Ectodermal cell (in vitro differentiated cells): ENCODE data around the gene SLC8A1.

Experiments used
- H3K27ac ChIP-seq: 2 replicates; pipeline ENCODE4 v1.7.0; 2013; ENCODE audit warnings: mild to moderate bottlenecking, low read depth, low read length; ENCODE audit not compliant: insufficient read depth, poor library complexity, severe bottlenecking
- H3K27me3 ChIP-seq: 2 replicates; pipeline ENCODE4 v1.7.0; 2013; ENCODE audit warnings: mild to moderate bottlenecking, low read length; ENCODE audit not compliant: insufficient read depth, control insufficient read depth, poor library complexity, severe bottlenecking
- H3K36me3 ChIP-seq: one replicate; pipeline ENCODE4 v1.7.0; 2013; ENCODE audit warnings: low read length; ENCODE audit not compliant: control insufficient read depth, insufficient read depth
- H3K4me1 ChIP-seq: one replicate; pipeline ENCODE4 v1.7.0; 2013; ENCODE audit warnings: low read length; ENCODE audit not compliant: control insufficient read depth, insufficient read depth
- H3K4me3 ChIP-seq: 2 replicates; pipeline ENCODE4 v1.7.0; 2013; ENCODE audit warnings: low read depth, low read length, control low read depth; ENCODE audit not compliant: insufficient read depth
- H3K9me3 ChIP-seq: 2 replicates; pipeline ENCODE4 v1.7.0; 2013; ENCODE audit warnings: mild to moderate bottlenecking, low read length, moderate library complexity; ENCODE audit not compliant: control insufficient read depth
- WGBS, 2 experiments: methylation state at CpG; one replicate each; pipeline ENCODE4 v1.1.7; 2013; ENCODE audit warnings: missing lambda C conversion rate in 2 of 2; 5-methylcytosine and 5-hydroxymethylcytosine counted together

The SLC8A1 gene

GRCh38 chr2:40394597-40394996, 57.3 kb downstream of the SLC8A1 start:
- no peaks in the 10 kb centered on the region for H3K27me3 ChIP-seq
- H3K4me3 ChIP-seq = no peak overlapping the region
- H3K36me3 ChIP-seq = no peaks in the 10 kb centered on the region
- WGBS, 2 experiments = 84 to 94% methylated on average over 1 of the region's 1 CpG
- no peaks in the 10 kb centered on the region for H3K9me3 ChIP-seq
- no peak overlapping the region for H3K27ac ChIP-seq
- H3K4me1 ChIP-seq = no peaks in the 10 kb centered on the region

GRCh38 chr2:40394031-40394430, 57.9 kb downstream of the SLC8A1 start:
- 94 to 97% methylated on average over 3 to 4 of the region's 4 CpGs for WGBS, 2 experiments
- Histone ChIP-seq H3K9me3 (no peaks in the 10 kb centered on the region), H3K4me1 (no peaks in the 10 kb centered on the region), H3K4me3 (no peak overlapping the region), H3K27me3 (no peaks in the 10 kb centered on the region), H3K36me3 (no peaks in the 10 kb centered on the region), H3K27ac (no peak overlapping the region)

GRCh38 chr2:40388161-40388560, 63.7 kb downstream of the SLC8A1 start:
- no peak overlapping the region for H3K27ac ChIP-seq
- WGBS, 2 experiments = 93 to 96% methylated on average over 3 to 5 of the region's 5 CpGs
- H3K4me3 ChIP-seq = no peak overlapping the region
- no peaks in the 10 kb centered on the region for H3K9me3 ChIP-seq
- no peaks in the 10 kb centered on the region for H3K27me3 ChIP-seq
- no peaks in the 10 kb centered on the region for H3K4me1 ChIP-seq
- no peaks in the 10 kb centered on the region for H3K36me3 ChIP-seq

- Histone ChIP-seq H3K4me3 (no peak overlapping the region), H3K4me1 (no peaks in the 10 kb centered on the region), H3K27me3 (no peaks in the 10 kb centered on the region), H3K27ac (no peak overlapping the region), H3K36me3 (no peaks in the 10 kb centered on the region), H3K9me3 (no peaks in the 10 kb centered on the region)
- 100% methylated on average over 1 of the region's 2 CpGs for WGBS, 2 experiments
These were observed 65.7 kb downstream of the SLC8A1 start for GRCh38 chr2:40386177-40386576.

GRCh38 chr2:40384714-40385113, 67.2 kb downstream of the SLC8A1 start:
- H3K27me3 ChIP-seq = no peaks in the 10 kb centered on the region
- no peaks in the 10 kb centered on the region for H3K4me1 ChIP-seq
- 40% methylated on average over 1 of the region's 2 CpGs; no CpG with 5 or more reads in 1 of the 2 experiments for WGBS, 2 experiments
- no peak overlapping the region for H3K4me3 ChIP-seq
- H3K9me3 ChIP-seq = no peaks in the 10 kb centered on the region
- no peak overlapping the region for H3K27ac ChIP-seq
- H3K36me3 ChIP-seq = no peaks in the 10 kb centered on the region

- Histone ChIP-seq H3K4me3 (no peak overlapping the region), H3K9me3 (no peaks in the 10 kb centered on the region), H3K27ac (no peak overlapping the region), H3K36me3 (no peaks in the 10 kb centered on the region), H3K4me1 (no peaks in the 10 kb centered on the region), H3K27me3 (no peaks in the 10 kb centered on the region)
- WGBS, 2 experiments = 100% methylated on average over 1 of the region's 1 CpG; no CpG with 5 or more reads in 1 of the 2 experiments
These were observed 67.7 kb downstream of the SLC8A1 start for GRCh38 chr2:40384233-40384632.

- Histone ChIP-seq H3K4me1 (no peaks in the 10 kb centered on the region), H3K4me3 (no peak overlapping the region), H3K27ac (no peak overlapping the region), H3K27me3 (no peaks in the 10 kb centered on the region), H3K9me3 (no peaks in the 10 kb centered on the region), H3K36me3 (no peaks in the 10 kb centered on the region)
- 96 to 97% methylated on average over 2 of the region's 2 CpGs for WGBS, 2 experiments
These were observed 71.2 kb downstream of the SLC8A1 start for GRCh38 chr2:40380721-40381120.

- Histone ChIP-seq H3K4me1 (no peaks in the 10 kb centered on the region), H3K27ac (no peak overlapping the region), H3K36me3 (no peaks in the 10 kb centered on the region), H3K27me3 (no peaks in the 10 kb centered on the region), H3K4me3 (no peak overlapping the region), H3K9me3 (no peaks in the 10 kb centered on the region)
- WGBS, 2 experiments = 82 to 92% methylated on average over 1 of the region's 1 CpG
These were observed 71.8 kb downstream of the SLC8A1 start for GRCh38 chr2:40380041-40380440.

- Histone ChIP-seq H3K27ac (no peak overlapping the region), H3K4me1 (peaks cover 10% of the 10 kb centered on the region), H3K27me3 (no peaks in the 10 kb centered on the region), H3K9me3 (no peaks in the 10 kb centered on the region), H3K36me3 (no peaks in the 10 kb centered on the region), H3K4me3 (no peak overlapping the region)
- WGBS, 2 experiments = 86 to 97% methylated on average over 2 of the region's 2 CpGs
These were observed 77.2 kb downstream of the SLC8A1 start for GRCh38 chr2:40374543-40375240.

- WGBS, 2 experiments = 100% methylated on average over 1 of the region's 1 CpG; no CpG with 5 or more reads in 1 of the 2 experiments
- H3K9me3 ChIP-seq = no peaks in the 10 kb centered on the region
These were observed 78.8 kb downstream of the SLC8A1 start for GRCh38 chr2:40373111-40373510.

More at GRCh38 chr2:40373111-40373510, 78.8 kb downstream of the SLC8A1 start:
- H3K27ac ChIP-seq = no peak overlapping the region
- no peak overlapping the region for H3K4me3 ChIP-seq
- H3K27me3 ChIP-seq = no peaks in the 10 kb centered on the region
- no peaks in the 10 kb centered on the region for H3K36me3 ChIP-seq
- peaks cover 10% of the 10 kb centered on the region for H3K4me1 ChIP-seq
